Endothelial cell of umbilical vein (primary cell): ENCODE results near the gene ZMIZ1. TPM values are rescaled to one million over a fixed set of nuclear protein-coding genes. Genes with fewer than 3 reads are reported as not detected.

ENCODE experiments used
- BruUV-seq: library from RNA; stranded (reverse); fragments of 400-500 nt; replicated peaks from 2 replicates; lab custom pipeline; 2021; lab: Mats Ljungman, UMichigan
- CTCF ChIA-PET: fragments of 300-600, 350-600 bp; sonication (Branson Sonifier 250); formaldehyde crosslinking; loops from one replicate; lab custom pipeline; 2021; ENCODE audit warnings: antibody characterized with exemption, inconsistent platforms; lab: Charles Lee
- POLR2A ChIA-PET: fragments of 300-600, 350-600 bp; sonication (Branson Sonifier 250); formaldehyde crosslinking; loops from one replicate; lab custom pipeline; 2021; ENCODE audit warnings: antibody characterized with exemption, inconsistent platforms; lab: Charles Lee
- DNase-seq: peaks from one replicate; pipeline ENCODE4 v3.0.0-alpha.2; 2011; ENCODE audit warnings: low read depth, low spot score
- FAIRE-seq: peaks from 2 replicates; lab custom pipeline; 2011; peaks lifted over from hg19 to GRCh38; lab: Jason Lieb, UNC
- H2AFZ ChIP-seq: 2 replicates; pipeline ENCODE4 v1.6.0; 2012; ENCODE audit warnings: low read depth, low read length, control low read depth, inconsistent platforms
- H3K27ac ChIP-seq: 2 replicates; pipeline ENCODE4 v1.5.1; 2011; ENCODE audit warnings: low read depth, mild to moderate bottlenecking, control low read depth, low read length, moderate library complexity; ENCODE audit not compliant: insufficient read depth
- H3K27me3 ChIP-seq, 2 experiments: 2 replicates each; pipeline versions ENCODE4 v1.6.0 to v1.6.1; 2011; ENCODE audit warnings: low read length in 2 of 2, mixed read lengths in 1 of 2; ENCODE audit not compliant: control insufficient read depth in 2 of 2, insufficient read depth in 2 of 2
- H3K36me3 ChIP-seq, 2 experiments: 2 replicates in 1 of 2; 3 replicates in 1 of 2; pipeline ENCODE4 v1.5.1; 2011; ENCODE audit warnings: low read length in 2 of 2, mild to moderate bottlenecking in 1 of 2, moderate library complexity in 1 of 2; ENCODE audit not compliant: control insufficient read depth in 2 of 2, insufficient read depth in 2 of 2; ENCODE audit errors: extremely low read depth in 1 of 2
- H3K4me1 ChIP-seq: 3 replicates; pipeline ENCODE4 v1.5.1; 2011; ENCODE audit warnings: mild to moderate bottlenecking, low read length; ENCODE audit not compliant: control insufficient read depth, insufficient read depth; ENCODE audit errors: extremely low read depth
- H3K4me2 ChIP-seq: 2 replicates; pipeline ENCODE4 v1.6.1; 2011; ENCODE audit warnings: low read length, control low read depth, mixed read lengths; ENCODE audit not compliant: insufficient read depth
- H3K4me3 ChIP-seq, 3 experiments: fragments of 200-600 bp in 1 of 3; sonication (generic), shearing (Covaris generic) in 1 of 3; replicated peaks in 1 of 3; 2 replicates each; pipeline ENCODE4 v1.5.1; 2011 to 2016; ENCODE audit warnings: control low read depth in 3 of 3, low read length in 3 of 3, mild to moderate bottlenecking in 2 of 3, inconsistent platforms in 1 of 3, low read depth in 1 of 3, moderate library complexity in 1 of 3; ENCODE audit not compliant: insufficient read depth in 1 of 3
- H3K79me2 ChIP-seq: 2 replicates; pipeline ENCODE4 v1.6.0; 2012; ENCODE audit warnings: low read length, inconsistent platforms; ENCODE audit not compliant: control insufficient read depth, insufficient read depth
- H3K9ac ChIP-seq: replicated peaks from 2 replicates; pipeline ENCODE3; 2011; ENCODE audit warnings: low read length, control low read depth; ENCODE audit not compliant: insufficient read depth; ENCODE audit errors: extremely low read depth
- H3K9me1 ChIP-seq: replicated peaks from 3 replicates; pipeline ENCODE4 v1.6.0; 2011; ENCODE audit warnings: mild to moderate bottlenecking, low read length; ENCODE audit not compliant: control insufficient read depth, insufficient read depth; ENCODE audit errors: extremely low read depth
- H3K9me3 ChIP-seq: replicated peaks from 2 replicates; pipeline ENCODE4 v1.5.1; 2012; ENCODE audit warnings: low read length, inconsistent platforms; ENCODE audit not compliant: control insufficient read depth, insufficient read depth
- H4K20me1 ChIP-seq: replicated peaks from 2 replicates; pipeline ENCODE3; 2011; ENCODE audit warnings: mild to moderate bottlenecking, low read length; ENCODE audit not compliant: control insufficient read depth, insufficient read depth; ENCODE audit errors: extremely low read depth
- CTCF ChIP-seq, 2 donors: IDR thresholded peaks; 1 replicate in 1 of 2; 2 replicates in 1 of 2; pipeline ENCODE4 v1.5.1; 2011; ENCODE audit warnings: low read length in 2 of 2, mild to moderate bottlenecking in 2 of 2, moderate library complexity in 2 of 2, control low read depth in 1 of 2, inconsistent platforms in 1 of 2, low read depth in 1 of 2; ENCODE audit not compliant: insufficient read depth in 1 of 2; ENCODE audit errors: extremely low read depth in 1 of 2
- EZH2 ChIP-seq: IDR thresholded peaks from 2 replicates; pipeline ENCODE4 v1.6.1; 2012; ENCODE audit warnings: borderline replicate concordance, low read depth, mild to moderate bottlenecking, moderate library complexity, low read length, inconsistent platforms; ENCODE audit not compliant: severe bottlenecking
- FOS ChIP-seq: IDR thresholded peaks from 2 replicates; pipeline ENCODE4 v1.6.1; 2011; ENCODE audit warnings: mild to moderate bottlenecking, low read length, moderate library complexity, borderline replicate concordance; ENCODE audit not compliant: insufficient read depth
- GATA2 ChIP-seq: IDR thresholded peaks from 2 replicates; pipeline ENCODE4 v1.7.0; 2011; ENCODE audit warnings: low read depth, mild to moderate bottlenecking, moderate library complexity, mixed read lengths, low read length; ENCODE audit not compliant: insufficient read length, insufficient read depth
- JUN ChIP-seq: IDR thresholded peaks from 2 replicates; pipeline ENCODE4 v1.6.1; 2011; ENCODE audit warnings: borderline replicate concordance, low read depth; ENCODE audit not compliant: insufficient read length, insufficient read depth
- MAX ChIP-seq: IDR thresholded peaks from 2 replicates; pipeline ENCODE4 v1.6.1; 2011; ENCODE audit not compliant: insufficient read depth, insufficient read length
- MYC ChIP-seq: IDR thresholded peaks from one replicate; pipeline ENCODE4 v1.6.1; 2011; ENCODE audit warnings: mild to moderate bottlenecking, low read depth, low read length
- POLR2A ChIP-seq: IDR thresholded peaks from 2 replicates; pipeline ENCODE4 v1.6.1; 2012; ENCODE audit warnings: low read depth, mild to moderate bottlenecking, control low read depth, low read length
- POLR2AphosphoS5 ChIP-seq: IDR thresholded peaks from 2 replicates; pipeline ENCODE4 v1.6.1; 2012; ENCODE audit warnings: low read depth, mild to moderate bottlenecking, control low read depth, low read length, moderate library complexity; ENCODE audit not compliant: insufficient read depth
- dilution Hi-C: fragments of 300-500 bp; cut with MboI; formaldehyde crosslinking; loops from one replicate; pipeline ENCODE4 v1.15.0; 2019; ENCODE audit warnings: low sequenced_read_pairs; ENCODE audit not compliant: extremely low pct_ligation_motif_present
- intact Hi-C: fragments of 100-400 bp; cut with micrococcal nuclease; formaldehyde crosslinking; loops from one replicate; pipeline ENCODE4 v1.10.0; 2022
- polyA plus RNA-seq, 4 experiments: library from polyadenylated mRNA; depleted of rRNA in 3 of 4; stranded (reverse) in 3 of 4; unstranded in 1 of 4; fragments of >200 nt; gene quantifications; 2 replicates each; pipeline versions ENCODE4 v1.2.1 to v1.2.3, GENCODE V29; 2011 to 2012; ENCODE audit warnings: missing spikeins in 1 of 4
- total RNA-seq: library from RNA; stranded (reverse); gene quantifications from 2 replicates; pipeline ENCODE4 v1.2.3, GENCODE V29; 2021

ZMIZ1 gene
- total and polyA plus RNA-seq, 2 donors (not counting 3 experiments of a cell fraction or from before 2014, with no cell fraction given): 12.5 to 46.7 TPM

- H3K36me3 ChIP-seq: peaks cover 0 to 13% of the 10 kb centered on the region in 2 experiments
- H3K9me1 ChIP-seq: no peaks in the 10 kb centered on the region
- H3K79me2 ChIP-seq: peaks cover 6% of the 10 kb centered on the region
- FAIRE-seq (no peak), DNase-seq (no peak)
- no TSS peak for BruUV-seq
- H3K9ac ChIP-seq: no peak overlapping the region
- peaks cover 44% of the 10 kb centered on the region for H3K4me1 ChIP-seq
- intact Hi-C loops: no loop called here
- dilution Hi-C loops: no loop called here
- no peak overlapping the region for H2AFZ ChIP-seq
- H4K20me1 ChIP-seq: no peaks in the 10 kb centered on the region
- TF ChIP-seq JUN (no peak), GATA2 (no peak), EZH2 (no peak), CTCF (IDR thresholded peaks at IDR 0.05; ENCODE audit: extremely low read depth in 1 of 2, insufficient read depth in 1 of 2, low read depth in 1 of 2, low read length in 2 of 2) (no peak), MAX (no peak), POLR2A (no peak), POLR2AphosphoS5 (no peak), MYC (no peak), FOS (no peak)
- H3K27ac ChIP-seq: no peak overlapping the region
- CTCF ChIA-PET: interaction anchor here (1.4 kb wide), 1 partner anchor 9 kb away, joined by 3 read pairs; no protein-coding TSS in a partner anchor
- POLR2A ChIA-PET: no interaction called here
- H3K4me3 ChIP-seq: no peak overlapping the region
- H3K27me3 ChIP-seq: no peaks in the 10 kb centered on the region
- H3K9me3 ChIP-seq: no peaks in the 10 kb centered on the region
- no peak overlapping the region for H3K4me2 ChIP-seq
These were observed 72.1 kb downstream of the ZMIZ1 start for GRCh38 chr10:79140855-79141254.
